Lower lobe of right lung (tissue), 2 donors: Measurements from ENCODE around the gene NT5C1B. TPM values are rescaled to one million over a fixed set of nuclear protein-coding genes. Genes with fewer than 3 reads are reported as not detected.

Experiments
- ATAC-seq, 2 donors: fragments of 200-7000 bp; cut with Tn5 transposase; one replicate each; pipeline ENCODE4 v1.9.1; 2020 to 2022; ENCODE audit warnings: mild to moderate bottlenecking in 2 of 2, moderate library complexity in 2 of 2
- DNase-seq: peaks from one replicate; pipeline ENCODE4 v3.0.0-alpha.2; 2020
- H3K27ac ChIP-seq: fragments of 200-600 bp; one replicate; pipeline ENCODE4 v1.8.0; 2022
- H3K27me3 ChIP-seq: fragments of 200-600 bp; one replicate; pipeline ENCODE4 v1.8.0; 2022; ENCODE audit warnings: low read depth
- H3K36me3 ChIP-seq: fragments of 200-600 bp; one replicate; pipeline ENCODE4 v1.8.0; 2022; ENCODE audit warnings: mild to moderate bottlenecking
- H3K4me1 ChIP-seq: fragments of 200-600 bp; one replicate; pipeline ENCODE4 v1.8.0; 2022
- H3K4me3 ChIP-seq: fragments of 200-600 bp; one replicate; pipeline ENCODE4 v1.8.0; 2022; ENCODE audit warnings: mild to moderate bottlenecking
- H3K9me3 ChIP-seq: fragments of 200-600 bp; one replicate; pipeline ENCODE4 v1.8.0; 2022
- CTCF ChIP-seq: fragments of 200-600 bp; IDR thresholded peaks from one replicate; pipeline ENCODE4 v1.8.0; 2022; ENCODE audit warnings: antibody characterized with exemption, mild to moderate bottlenecking
- intact Hi-C: fragments of 100-400 bp; cut with DNase I; formaldehyde crosslinking; loops from one replicate; pipeline ENCODE4 v1.11.0; 2022
- total RNA-seq: library from RNA; stranded (reverse); fragmentation: NEBNext Ultra II Directional; extraction: Animal tissue kit (Norgen Biotek cat#: 25700); gene quantifications from one replicate; pipeline ENCODE4 v1.2.1, GENCODE V29; 2021
- donor health status: DM: no; HTN: yes; CAD: no; lungs with severe emphysema.

The NT5C1B gene
- total RNA-seq, 1 donor from 2014 or later: not detected

- no peaks in the 10 kb centered on the region for H3K36me3 ChIP-seq
- H3K4me1 ChIP-seq: no peaks in the 10 kb centered on the region
- intact Hi-C loops: no loop called here
- no peak overlapping the region for H3K4me3 ChIP-seq
- H3K9me3 ChIP-seq: no peaks in the 10 kb centered on the region
- H3K27ac ChIP-seq: no peak overlapping the region
- no peak for TF ChIP-seq CTCF
- ATAC-seq (no peak), DNase-seq (no peak)
- H3K27me3 ChIP-seq: no peaks in the 10 kb centered on the region
Observed at GRCh38 chr2:18592372-18592771, 3.0 kb upstream of the NT5C1B start.

DNA sequence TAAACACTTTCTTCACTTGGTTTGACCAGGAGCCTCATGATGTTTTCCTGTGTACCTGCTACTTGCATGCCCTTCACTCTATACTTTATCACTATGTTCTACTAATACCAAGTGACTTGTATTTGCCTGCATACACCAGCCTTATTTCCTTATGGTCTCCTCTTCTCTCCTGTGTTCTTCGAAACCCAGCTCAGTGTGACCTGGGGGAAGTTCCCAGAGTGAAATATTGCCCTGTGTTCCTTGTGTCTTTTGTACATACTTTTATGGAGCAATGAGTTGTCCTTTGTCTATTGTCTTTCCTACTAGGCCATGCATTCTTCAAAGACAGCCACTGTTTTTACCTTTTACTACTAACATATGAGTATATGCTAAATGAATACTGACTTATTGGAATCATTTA lies 567 bp downstream of the NT5C1B start:
- no peaks in the 10 kb centered on the region for H3K9me3 ChIP-seq
- H3K27ac ChIP-seq: no peak overlapping the region
- H3K4me1 ChIP-seq: no peaks in the 10 kb centered on the region
- intact Hi-C loops: no loop called here
- no peaks in the 10 kb centered on the region for H3K27me3 ChIP-seq
- TF ChIP-seq CTCF: no peak
- ATAC-seq (no peak), DNase-seq (no peak)
- no peak overlapping the region for H3K4me3 ChIP-seq
- H3K36me3 ChIP-seq: no peaks in the 10 kb centered on the region

GRCh38 chr2:18588049-18588448 lies 1.3 kb downstream of the NT5C1B start:
- Histone ChIP-seq H3K4me3 (no peak overlapping the region), H3K27me3 (no peaks in the 10 kb centered on the region), H3K9me3 (no peaks in the 10 kb centered on the region), H3K27ac (no peak overlapping the region), H3K4me1 (no peaks in the 10 kb centered on the region), H3K36me3 (no peaks in the 10 kb centered on the region)
- no peak for DNase-seq
- no peak for ATAC-seq
- intact Hi-C loops: no loop called here
- TF ChIP-seq CTCF: no peak

- Histone ChIP-seq H3K4me3 (no peak overlapping the region), H3K9me3 (no peaks in the 10 kb centered on the region), H3K4me1 (no peaks in the 10 kb centered on the region), H3K27ac (no peak overlapping the region), H3K27me3 (no peaks in the 10 kb centered on the region), H3K36me3 (no peaks in the 10 kb centered on the region)
- DNase-seq (no peak), ATAC-seq (no peak)
- no peak for TF ChIP-seq CTCF
- intact Hi-C loops: no loop called here
Observed at GRCh38 chr2:18585526-18585925, 3.8 kb downstream of the NT5C1B start.

GRCh38 chr2:18584608-18584954 lies 4.8 kb downstream of the NT5C1B start:
- TF ChIP-seq CTCF: no peak
- no peak for DNase-seq
- Histone ChIP-seq H3K9me3 (no peaks in the 10 kb centered on the region), H3K4me3 (no peak overlapping the region), H3K4me1 (no peaks in the 10 kb centered on the region), H3K27ac (no peak overlapping the region), H3K36me3 (no peaks in the 10 kb centered on the region), H3K27me3 (no peaks in the 10 kb centered on the region)
- ATAC-seq: peak in 1 of 2 donors; percentile 25
- intact Hi-C loops: no loop called here
